Muscle of leg (tissue), 11 donors: ENCODE results near the gene CTNNA2. TPM values are rescaled to one million over a fixed set of nuclear protein-coding genes. Genes with fewer than 3 reads are reported as not detected.

Experiments used
- DNase-seq: peaks from one replicate; pipeline ENCODE4 v3.0.0; 2013
- H3K27ac ChIP-seq: one replicate; pipeline ENCODE4 v1.5.1; 2013; ENCODE audit warnings: mild to moderate bottlenecking, low read length, control low read depth
- H3K27me3 ChIP-seq: one replicate; pipeline ENCODE4 v1.6.1; 2013; ENCODE audit warnings: low read length; ENCODE audit not compliant: control insufficient read depth, insufficient read depth
- H3K36me3 ChIP-seq: one replicate; pipeline ENCODE4 v1.6.1; 2013; ENCODE audit warnings: low read length; ENCODE audit not compliant: control insufficient read depth, insufficient read depth
- H3K4me1 ChIP-seq: one replicate; pipeline ENCODE4 v1.6.1; 2013; ENCODE audit warnings: low read length; ENCODE audit not compliant: control insufficient read depth, insufficient read depth
- H3K4me3 ChIP-seq: one replicate; pipeline ENCODE4 v1.5.1; 2013; ENCODE audit warnings: low read length, control low read depth
- H3K9me3 ChIP-seq: replicated peaks from 2 replicates; pipeline ENCODE4 v1.6.1; 2013; ENCODE audit warnings: low read depth, low read length; ENCODE audit not compliant: control insufficient read depth
- WGBS: methylation state at CpG from one replicate; pipeline ENCODE4 v1.1.5; 2013; ENCODE audit warnings: missing lambda C conversion rate; ENCODE audit not compliant: insufficient coverage; 5-methylcytosine and 5-hydroxymethylcytosine counted together
- polyA plus RNA-seq, 8 donors: library from polyadenylated mRNA; unstranded; fragments of 120-200 nt; gene quantifications; one replicate each; pipeline versions ENCODE4 v1.2.1 to v1.2.3, GENCODE V29; 2013; ENCODE audit warnings: inconsistent platforms in 1 of 8, low replicate concordance in 1 of 8; ENCODE audit not compliant: insufficient read length in 8 of 8, insufficient read depth in 1 of 8
- total RNA-seq: library from RNA; stranded (reverse); fragments of 120-200 nt; gene quantifications from one replicate; pipeline ENCODE4 v1.2.4, GENCODE V29; 2013

CTNNA2 gene
- total and polyA plus RNA-seq, 9 donors = 0.28 to 1.0 (median 0.69) TPM

- Histone ChIP-seq H3K4me1 (no peaks in the 10 kb centered on the region), H3K27ac (no peak overlapping the region), H3K27me3 (no peaks in the 10 kb centered on the region), H3K36me3 (no peaks in the 10 kb centered on the region), H3K9me3 (no peaks in the 10 kb centered on the region), H3K4me3 (no peak overlapping the region)
- no peak for DNase-seq
- WGBS = 79% methylated on average over 6 of the region's 9 CpGs
Measured at GRCh38 chr2:80255918-80256781, 743.3 kb downstream of the CTNNA2 start.

GRCh38 chr2:80256782-80257167 is 743.9 kb downstream of the CTNNA2 start:
- no peak overlapping the region for H3K4me3 ChIP-seq
- 85% methylated on average over 3 of the region's 3 CpGs for WGBS

DNA sequence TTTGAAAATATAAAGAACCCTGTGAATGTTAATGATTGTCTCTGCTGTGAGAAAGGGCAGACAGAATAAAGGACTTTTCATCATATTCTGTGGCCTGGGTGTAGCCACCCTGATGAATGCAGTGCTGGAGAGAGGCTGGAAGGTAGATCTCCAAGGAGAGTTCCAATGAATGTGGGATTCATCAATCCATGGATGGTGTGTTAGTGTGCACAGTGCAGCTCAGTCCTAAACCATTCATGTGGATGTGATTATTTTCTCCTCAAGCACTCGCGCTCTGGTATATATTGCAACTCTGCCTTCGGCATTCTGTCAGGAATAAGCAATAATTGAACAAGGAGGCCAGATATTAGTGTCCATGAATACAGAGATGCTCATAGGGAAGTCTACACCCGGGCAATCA is 744.6 kb downstream of the CTNNA2 start:
- WGBS = 78% methylated on average over 4 of the region's 4 CpGs

More at GRCh38 chr2:80256782-80257167, 743.9 kb downstream of the CTNNA2 start:
- DNase-seq = no peak
- Histone ChIP-seq H3K4me1 (no peaks in the 10 kb centered on the region), H3K27ac (no peak overlapping the region), H3K36me3 (no peaks in the 10 kb centered on the region), H3K9me3 (no peaks in the 10 kb centered on the region), H3K27me3 (no peaks in the 10 kb centered on the region)

GRCh38 chr2:80258341-80258740 is 745.5 kb downstream of the CTNNA2 start:
- 70% methylated on average over 2 of the region's 5 CpGs for WGBS
- H3K9me3 ChIP-seq = no peaks in the 10 kb centered on the region
- H3K4me1 ChIP-seq = no peaks in the 10 kb centered on the region
- no peak overlapping the region for H3K27ac ChIP-seq
- no peaks in the 10 kb centered on the region for H3K27me3 ChIP-seq
- no peak overlapping the region for H3K4me3 ChIP-seq
- no peak for DNase-seq
- H3K36me3 ChIP-seq = no peaks in the 10 kb centered on the region

More for the DNA sequence above, 744.6 kb downstream of the CTNNA2 start:
- H3K27ac ChIP-seq = no peak overlapping the region
- no peaks in the 10 kb centered on the region for H3K36me3 ChIP-seq
- H3K27me3 ChIP-seq = no peaks in the 10 kb centered on the region
- DNase-seq = no peak
- no peaks in the 10 kb centered on the region for H3K9me3 ChIP-seq
- H3K4me1 ChIP-seq = no peaks in the 10 kb centered on the region
- no peak overlapping the region for H3K4me3 ChIP-seq

DNA sequence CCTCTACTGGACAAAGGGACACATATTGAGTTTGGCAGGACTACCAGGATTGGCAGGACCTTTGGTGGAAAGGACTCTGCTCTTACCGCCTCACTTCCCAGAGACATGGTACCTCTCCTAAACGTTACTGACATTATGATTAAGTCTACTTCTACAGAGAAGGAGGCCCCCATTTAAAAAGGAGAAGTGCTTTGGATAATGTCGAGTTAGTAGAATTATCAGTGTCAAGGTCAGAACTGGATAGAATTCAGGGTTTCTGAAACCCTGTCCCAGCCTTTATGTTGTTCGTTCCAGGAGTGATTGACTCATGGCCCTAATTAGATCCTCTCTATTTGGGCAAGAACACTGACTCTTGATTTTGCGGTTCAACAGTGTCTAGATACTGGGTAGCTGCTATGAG is 745.9 kb downstream of the CTNNA2 start:
- Histone ChIP-seq H3K27ac (no peak overlapping the region), H3K9me3 (no peaks in the 10 kb centered on the region), H3K27me3 (no peaks in the 10 kb centered on the region), H3K36me3 (no peaks in the 10 kb centered on the region), H3K4me3 (no peak overlapping the region), H3K4me1 (no peaks in the 10 kb centered on the region)
- DNase-seq = no peak
- 80% methylated on average over 1 of the region's 5 CpGs for WGBS

DNA sequence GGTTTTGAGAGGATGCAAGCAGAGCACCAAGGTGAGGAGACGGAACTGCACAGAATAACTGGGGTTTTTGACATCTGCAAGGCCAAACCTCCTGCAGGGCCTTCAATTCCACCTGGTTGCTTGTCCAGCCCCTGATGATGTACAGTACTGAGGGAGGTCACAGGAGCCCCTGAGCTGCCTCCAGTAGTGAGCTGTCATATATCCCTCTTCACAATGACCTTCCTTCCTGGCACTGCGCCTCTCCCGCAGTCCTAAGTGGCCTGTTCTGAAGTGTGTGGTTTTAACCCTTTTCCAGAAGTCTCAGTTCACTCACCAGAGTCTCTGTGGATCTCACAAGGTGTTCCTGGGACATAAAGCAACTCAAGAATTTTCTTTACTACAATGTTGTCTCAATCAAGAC is 746.4 kb downstream of the CTNNA2 start:
- H3K36me3 ChIP-seq = no peaks in the 10 kb centered on the region
- H3K4me3 ChIP-seq = no peak overlapping the region
- DNase-seq = no peak
- H3K27ac ChIP-seq = no peak overlapping the region
- H3K27me3 ChIP-seq = no peaks in the 10 kb centered on the region
- no peaks in the 10 kb centered on the region for H3K9me3 ChIP-seq
- 67% methylated on average over 2 of the region's 3 CpGs for WGBS
- H3K4me1 ChIP-seq = no peaks in the 10 kb centered on the region

DNA sequence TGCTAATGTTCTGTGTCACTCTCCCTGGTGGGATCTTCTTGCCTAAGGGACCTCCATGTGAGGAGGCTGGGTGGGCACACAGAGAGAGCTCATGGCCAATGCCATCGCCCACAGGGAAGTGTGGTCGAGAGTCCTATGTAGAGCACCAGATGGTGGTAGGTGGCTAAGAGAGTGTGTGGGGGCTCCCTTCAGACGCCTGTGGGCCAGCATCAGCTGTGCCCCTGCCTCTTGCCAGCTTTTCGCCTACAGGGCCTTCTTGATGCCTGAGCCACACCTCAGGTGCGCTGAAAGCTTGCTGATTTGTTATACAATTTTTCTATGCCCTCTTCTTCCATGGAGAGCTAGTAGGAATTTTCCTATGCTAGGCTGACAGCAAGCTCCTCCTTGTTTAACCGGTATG is 753.4 kb downstream of the CTNNA2 start:
- Histone ChIP-seq H3K36me3 (no peaks in the 10 kb centered on the region), H3K4me1 (no peaks in the 10 kb centered on the region), H3K27me3 (no peaks in the 10 kb centered on the region), H3K9me3 (no peaks in the 10 kb centered on the region), H3K27ac (no peak overlapping the region), H3K4me3 (no peak overlapping the region)
- no peak for DNase-seq
- WGBS = 79% methylated on average over 2 of the region's 6 CpGs

DNA sequence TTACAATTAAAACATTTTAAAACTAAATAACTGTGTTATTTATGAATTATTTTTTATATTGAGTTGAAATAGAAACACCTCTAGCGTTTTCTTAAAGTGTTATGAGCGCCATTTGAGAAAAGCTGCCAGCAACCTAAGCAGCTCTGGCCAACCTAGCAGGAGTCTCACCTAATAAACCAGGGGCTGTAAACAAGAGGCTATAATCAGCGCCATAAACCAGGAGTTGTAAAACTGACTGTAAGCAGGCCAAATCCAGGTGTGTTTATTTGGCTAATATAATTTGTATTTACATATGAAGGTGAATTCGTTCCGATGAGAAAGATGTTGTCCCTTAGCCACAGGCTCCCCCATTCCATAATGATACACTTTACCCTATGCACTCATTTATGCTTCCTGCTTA is 757.0 kb downstream of the CTNNA2 start:
- H3K4me3 ChIP-seq = no peak overlapping the region
- no peak for DNase-seq
- H3K27ac ChIP-seq = no peak overlapping the region
- 50% methylated on average over 1 of the region's 5 CpGs for WGBS
- no peaks in the 10 kb centered on the region for H3K36me3 ChIP-seq
- no peaks in the 10 kb centered on the region for H3K9me3 ChIP-seq
- H3K27me3 ChIP-seq = no peaks in the 10 kb centered on the region
- H3K4me1 ChIP-seq = no peaks in the 10 kb centered on the region

DNA sequence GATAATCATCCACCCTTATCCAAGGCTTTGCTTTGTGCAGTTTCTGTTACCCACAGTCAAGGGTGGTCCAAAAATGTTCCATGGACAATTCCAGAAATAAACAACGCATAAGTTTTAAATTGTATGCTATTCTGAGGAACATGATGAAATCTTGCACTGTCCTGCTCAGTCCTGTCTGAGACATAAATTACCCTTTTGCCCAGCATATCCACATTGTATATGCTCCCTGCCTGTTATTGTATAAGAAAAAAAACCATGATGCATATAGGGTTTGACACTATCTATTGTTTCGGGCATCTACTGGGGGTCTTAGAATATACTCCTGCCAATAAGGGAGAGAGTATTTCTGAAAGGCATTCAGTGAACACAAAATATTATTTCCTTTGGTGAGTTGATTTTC is 767.7 kb downstream of the CTNNA2 start:
- Histone ChIP-seq H3K4me1 (no peaks in the 10 kb centered on the region), H3K27me3 (no peaks in the 10 kb centered on the region), H3K36me3 (no peaks in the 10 kb centered on the region), H3K4me3 (no peak overlapping the region), H3K9me3 (no peaks in the 10 kb centered on the region), H3K27ac (no peak overlapping the region)
- no peak for DNase-seq
- no CpG with 5 or more reads among the region's 2 CpGs for WGBS

GRCh38 chr2:80281049-80281448 is 768.2 kb downstream of the CTNNA2 start:
- 67% methylated on average over 1 of the region's 1 CpG for WGBS
- no peak overlapping the region for H3K4me3 ChIP-seq
- no peaks in the 10 kb centered on the region for H3K9me3 ChIP-seq
- no peaks in the 10 kb centered on the region for H3K27me3 ChIP-seq
- H3K36me3 ChIP-seq = no peaks in the 10 kb centered on the region
- H3K27ac ChIP-seq = no peak overlapping the region
- no peaks in the 10 kb centered on the region for H3K4me1 ChIP-seq
- DNase-seq = no peak
